ENCODE results near the gene MUC6.

- TF ChIP-seq CTCF (conservative IDR thresholded peaks at IDR 0.05; ENCODE audit: low read depth, low read length): no peak
- TF ChIP-seq EZH2 (IDR thresholded peaks at IDR 0.05; ENCODE audit: borderline replicate concordance, low read depth, low read length, poor library complexity, severe bottlenecking): no peak
Measured at GRCh38 chr11:1034456-1035295, 1.8 kb downstream of the MUC6 start.
